Mammary microvascular endothelial cell (primary cell): ENCODE results near the gene FGF7. TPM values are rescaled to one million over a fixed set of nuclear protein-coding genes. Genes with fewer than 3 reads are reported as not detected.

Source experiments
- total RNA-seq: library from RNA; depleted of rRNA; stranded (reverse); fragments of >200 nt; gene quantifications from 2 replicates; pipeline ENCODE4 v1.2.3, GENCODE V29; 2015

The FGF7 gene
- under 0.01 TPM in 1 of 2 replicates, not detected in the other for total RNA-seq

DNA sequence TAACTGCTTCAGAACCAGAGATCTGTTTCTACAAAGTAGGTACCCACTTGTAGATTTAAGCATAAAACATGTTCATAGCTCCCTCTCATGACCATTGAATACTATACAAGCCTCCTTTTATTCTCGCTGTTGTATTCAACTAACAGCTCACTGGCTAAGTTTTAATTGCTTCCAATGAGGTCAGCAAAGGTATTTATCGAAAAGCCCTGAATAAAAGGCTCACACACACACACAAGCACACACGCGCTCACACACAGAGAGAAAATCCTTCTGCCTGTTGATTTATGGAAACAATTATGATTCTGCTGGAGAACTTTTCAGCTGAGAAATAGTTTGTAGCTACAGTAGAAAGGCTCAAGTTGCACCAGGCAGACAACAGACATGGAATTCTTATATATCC lies at the start of gene FGF7:
Gene FGF7, plus strand, starts transcription at position 222 of the 400 bp plus-strand sequence. CDS start 1,056 bp downstream, outside the sequence.

Other genes with a start within 250 kb of the FGF7 start
- 0.98 and 3.4 TPM in 2 replicates for gene FAM227B, start 197.6 kb downstream of the FGF7 start, total RNA-seq
- gene DTWD1, start 197.8 kb downstream of the FGF7 start, total RNA-seq = 9.9 and 10.2 TPM in 2 replicates